ENCODE measurements around the gene DYNLL2. TPM values are rescaled to one million over a fixed set of nuclear protein-coding genes. Genes with fewer than 3 reads are reported as not detected.
"Not testable (repeated sequence)": the region's sequence is repeated elsewhere in the genome, so short reads cannot be mapped to it uniquely, and the experiment has no call there.

The DYNLL2 gene
- polyA plus RNA-seq, 3 donors = 84.2 to 84.8 (median 84.4) TPM

GRCh38 chr17:58066401-58066800 is 16.8 kb upstream of the DYNLL2 start:
- DNase-seq (ENCODE audit: low read depth in 3 of 3, low spot score in 2 of 3) = no peak

- no peak for DNase-seq (ENCODE audit: low read depth in 3 of 3, low spot score in 2 of 3)
These were observed 10.4 kb upstream of the DYNLL2 start for GRCh38 chr17:58072862-58073261.

- DNase-seq (ENCODE audit: low read depth in 3 of 3, low spot score in 2 of 3) = not testable (repeated sequence)
These were observed 10.0 kb upstream of the DYNLL2 start for GRCh38 chr17:58073266-58073665.

GRCh38 chr17:58074406-58074805 is 8.8 kb upstream of the DYNLL2 start:
- DNase-seq (ENCODE audit: low read depth in 3 of 3, low spot score in 2 of 3) = not testable (repeated sequence)

GRCh38 chr17:58079300-58080033 is 3.8 kb upstream of the DYNLL2 start:
- no peak for DNase-seq (ENCODE audit: low read depth in 3 of 3, low spot score in 2 of 3)

- DNase-seq (ENCODE audit: low read depth in 3 of 3, low spot score in 2 of 3) = no peak
These were observed 1.4 kb upstream of the DYNLL2 start for GRCh38 chr17:58081646-58082340.

- no peak for DNase-seq (ENCODE audit: low read depth in 3 of 3, low spot score in 2 of 3)
These were observed 814 bp upstream of the DYNLL2 start for GRCh38 chr17:58082341-58082869.

GRCh38 chr17:58083491-58084316 is 485 bp downstream of the DYNLL2 start:
- DNase-seq (ENCODE audit: low read depth in 3 of 3, low spot score in 2 of 3) = peak in 1 of 3 donors; percentile 33

- no peak for DNase-seq (ENCODE audit: low read depth in 3 of 3, low spot score in 2 of 3)
These were observed 1.2 kb downstream of the DYNLL2 start for GRCh38 chr17:58084317-58084981.

GRCh38 chr17:58085039-58085715 is 2.0 kb downstream of the DYNLL2 start:
- DNase-seq (ENCODE audit: low read depth in 3 of 3, low spot score in 2 of 3) = no peak

GRCh38 chr17:58086953-58087352 is 3.7 kb downstream of the DYNLL2 start:
- no peak for DNase-seq (ENCODE audit: low read depth in 3 of 3, low spot score in 2 of 3)

GRCh38 chr17:58088624-58089023 is 5.4 kb downstream of the DYNLL2 start:
- DNase-seq (ENCODE audit: low read depth in 3 of 3, low spot score in 2 of 3) = no peak

GRCh38 chr17:58089111-58089510 is 5.9 kb downstream of the DYNLL2 start:
- no peak for DNase-seq (ENCODE audit: low read depth in 3 of 3, low spot score in 2 of 3)

GRCh38 chr17:58091024-58091567 is 7.9 kb downstream of the DYNLL2 start:
- DNase-seq (ENCODE audit: low read depth in 3 of 3, low spot score in 2 of 3) = no peak

- DNase-seq (ENCODE audit: low read depth in 3 of 3, low spot score in 2 of 3) = no peak
These were observed 9.0 kb downstream of the DYNLL2 start for GRCh38 chr17:58092101-58092796.

- DNase-seq (ENCODE audit: low read depth in 3 of 3, low spot score in 2 of 3) = no peak
These were observed 9.7 kb downstream of the DYNLL2 start for GRCh38 chr17:58092797-58093385.

- no peak for DNase-seq (ENCODE audit: low read depth in 3 of 3, low spot score in 2 of 3)
These were observed 10.9 kb downstream of the DYNLL2 start for GRCh38 chr17:58094118-58094517.

GRCh38 chr17:58096892-58097291 is 13.7 kb downstream of the DYNLL2 start:
- DNase-seq (ENCODE audit: low read depth in 3 of 3, low spot score in 2 of 3) = no peak
